CMK (cell line): ENCODE results near the gene LSG1.
"Not testable (repeated sequence)": the region's sequence is repeated elsewhere in the genome, so short reads cannot be mapped to it uniquely, and the experiment has no call there.

Experiments used
- DNase-seq: peaks from one replicate; pipeline ENCODE4 v3.0.0-alpha.2; 2010; ENCODE audit warnings: low read depth

Gene LSG1

DNA sequence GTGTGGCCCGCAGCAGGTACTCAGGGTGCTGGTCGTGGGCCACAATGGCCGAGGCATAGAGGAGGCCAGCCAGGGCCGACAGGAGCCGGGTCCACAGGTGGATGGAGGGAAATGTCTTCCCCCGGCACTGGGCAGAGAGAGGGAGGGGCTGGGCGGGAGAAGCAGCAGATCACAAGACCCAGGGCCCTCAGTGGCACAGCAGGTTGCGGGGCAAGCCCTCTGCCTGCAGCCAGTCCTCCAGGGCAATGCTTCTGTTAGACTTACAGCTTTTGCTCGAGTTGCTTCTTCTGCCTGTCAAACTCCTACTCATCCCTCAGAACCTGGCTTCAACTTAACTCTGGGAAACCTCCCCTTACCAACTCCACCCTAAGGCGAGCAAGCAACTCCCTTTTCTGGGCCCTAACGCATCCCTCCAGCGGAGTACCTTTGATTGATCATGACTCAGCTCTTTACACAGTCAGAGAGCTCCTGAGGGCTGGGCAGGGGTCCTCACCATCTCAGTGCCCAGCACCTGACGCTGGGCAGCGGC is 54.8 kb downstream of the LSG1 start:
- DNase-seq, result no peak

GRCh38 chr3:194615226-194615625 is 56.8 kb downstream of the LSG1 start:
- no peak for DNase-seq

- no peak for DNase-seq
Observed at GRCh38 chr3:194612221-194612620, 59.8 kb downstream of the LSG1 start.

DNA sequence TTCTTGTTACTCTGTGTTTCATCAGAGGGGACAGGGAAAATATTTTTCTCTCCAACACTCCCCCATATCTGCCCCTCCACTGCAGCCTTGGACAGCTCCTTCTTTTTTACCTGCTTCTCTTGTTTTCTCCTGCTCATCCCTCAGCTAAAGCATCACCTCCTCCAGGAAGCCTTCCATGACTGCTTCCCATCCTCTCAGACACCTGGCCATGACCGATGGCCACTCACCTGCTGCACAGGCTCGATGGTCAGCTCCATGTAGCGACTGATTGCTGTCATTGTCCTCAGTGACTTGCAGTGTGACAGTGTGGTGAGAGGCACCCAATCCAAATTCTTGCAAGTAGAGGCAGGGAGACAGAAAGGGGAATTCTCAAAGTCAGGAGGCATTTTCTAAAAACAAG is 61.3 kb downstream of the LSG1 start:
- no peak for DNase-seq

- DNase-seq, result no peak
Observed at GRCh38 chr3:194609601-194610000, 62.4 kb downstream of the LSG1 start.

GRCh38 chr3:194608981-194609380 is 63.0 kb downstream of the LSG1 start:
- no peak for DNase-seq

GRCh38 chr3:194607592-194608389 is 64.2 kb downstream of the LSG1 start:
- no peak for DNase-seq

DNA sequence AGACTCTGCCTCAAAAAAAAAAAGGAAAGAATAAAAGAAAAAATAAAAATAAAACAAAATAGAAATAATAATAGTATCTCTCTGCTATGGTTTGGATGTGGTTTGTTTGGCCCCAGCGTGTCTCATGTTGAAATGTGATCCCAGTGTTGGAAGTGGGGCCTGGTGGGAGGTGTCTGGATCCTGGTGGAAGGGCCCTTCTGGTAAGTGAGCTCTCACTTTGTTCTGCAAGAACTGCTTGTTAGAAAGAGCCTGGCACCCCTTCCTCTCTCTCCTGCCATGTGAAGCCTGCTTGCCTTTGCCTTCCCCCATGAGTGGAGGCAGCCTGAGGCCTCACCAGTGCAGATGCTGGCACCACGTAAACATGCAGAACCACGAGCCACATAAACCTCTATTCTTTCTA is 65.0 kb downstream of the LSG1 start:
- no peak for DNase-seq

DNA sequence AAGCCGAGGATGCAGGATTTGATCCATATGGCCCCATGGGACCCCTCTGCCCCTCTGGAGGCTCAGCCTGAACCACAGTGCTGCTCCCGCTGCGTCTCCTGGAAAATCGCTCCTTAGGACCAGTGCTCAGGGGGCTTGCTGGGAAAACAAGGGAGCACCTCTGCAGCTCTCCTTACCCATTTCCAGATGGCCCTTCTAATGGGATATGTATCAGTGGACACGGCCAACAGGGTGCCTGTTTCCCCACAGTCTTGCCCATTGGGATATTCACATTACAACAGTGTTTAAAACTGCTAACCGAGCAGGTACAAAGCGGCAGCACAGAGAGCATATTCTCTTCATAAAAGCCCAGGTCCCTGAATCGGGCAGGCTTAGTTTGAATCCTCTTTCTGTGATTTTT is 65.8 kb downstream of the LSG1 start:
- DNase-seq, result no peak

- not testable (repeated sequence) for DNase-seq
Observed at GRCh38 chr3:194605314-194605713, 66.7 kb downstream of the LSG1 start.

- no peak for DNase-seq
Observed at GRCh38 chr3:194604837-194605236, 67.2 kb downstream of the LSG1 start.

GRCh38 chr3:194604126-194604525 is 67.9 kb downstream of the LSG1 start:
- no peak for DNase-seq

DNA sequence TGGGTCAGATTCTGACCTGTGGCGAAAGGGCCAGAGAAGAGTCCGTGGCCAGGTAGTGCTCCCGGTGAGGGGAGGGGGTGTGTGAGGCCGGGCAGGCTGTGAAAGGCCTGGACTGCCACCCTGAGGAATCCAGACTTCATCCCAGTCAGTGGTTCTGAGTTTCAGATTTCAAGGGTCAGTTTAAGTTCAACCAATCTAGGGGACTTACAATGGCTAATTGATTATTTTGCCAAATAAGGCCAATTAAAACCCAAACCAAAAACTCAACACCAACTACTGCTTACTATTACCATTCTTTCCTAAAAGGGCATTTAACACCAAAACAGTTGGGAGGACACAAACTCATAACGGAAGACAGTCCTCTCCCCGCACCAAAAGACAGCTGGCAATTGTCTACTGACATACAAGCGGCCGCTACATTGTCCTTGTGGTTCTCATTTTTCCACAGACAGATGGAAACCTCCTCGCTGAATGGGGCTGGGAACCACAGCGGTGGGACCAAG is 69.3 kb downstream of the LSG1 start:
- DNase-seq, result no peak

DNA sequence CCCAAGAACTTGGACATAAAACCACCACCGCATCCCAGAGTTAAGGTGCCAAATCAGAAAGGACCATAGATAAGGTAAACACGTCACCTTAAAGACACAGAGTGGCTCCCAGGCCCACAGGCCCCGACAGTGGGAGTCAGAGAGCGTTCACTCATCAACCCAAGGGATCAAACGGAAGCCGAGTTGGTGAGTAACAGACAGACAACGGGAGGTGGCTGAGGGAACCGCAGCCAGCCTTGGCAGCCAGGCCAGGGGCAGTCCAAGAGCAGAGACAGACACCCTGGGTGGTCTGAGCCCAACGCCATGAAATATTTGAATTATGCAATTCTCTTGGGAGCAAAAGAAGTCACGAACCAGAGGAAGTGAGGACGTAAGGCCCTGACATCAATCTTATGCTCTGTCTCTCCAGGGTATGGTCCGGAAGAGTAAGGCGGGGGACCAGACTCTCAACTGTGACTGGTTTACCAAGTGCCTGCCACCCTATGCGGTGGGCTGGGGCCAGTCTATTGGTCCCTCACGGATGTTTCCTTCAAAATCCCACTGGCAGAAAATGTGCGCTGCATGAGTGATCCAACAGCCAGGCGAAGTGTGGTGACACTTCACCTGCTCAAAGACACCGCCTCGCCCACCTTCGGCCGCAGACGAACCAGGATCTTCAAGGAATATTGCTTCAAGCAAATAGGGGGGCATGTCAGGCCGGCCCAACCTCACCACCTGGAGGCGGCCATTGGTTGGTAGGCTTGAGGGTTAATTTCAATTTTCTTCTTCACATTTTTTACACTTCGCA is 73.0 kb downstream of the LSG1 start:
- DNase-seq, result no peak

DNA sequence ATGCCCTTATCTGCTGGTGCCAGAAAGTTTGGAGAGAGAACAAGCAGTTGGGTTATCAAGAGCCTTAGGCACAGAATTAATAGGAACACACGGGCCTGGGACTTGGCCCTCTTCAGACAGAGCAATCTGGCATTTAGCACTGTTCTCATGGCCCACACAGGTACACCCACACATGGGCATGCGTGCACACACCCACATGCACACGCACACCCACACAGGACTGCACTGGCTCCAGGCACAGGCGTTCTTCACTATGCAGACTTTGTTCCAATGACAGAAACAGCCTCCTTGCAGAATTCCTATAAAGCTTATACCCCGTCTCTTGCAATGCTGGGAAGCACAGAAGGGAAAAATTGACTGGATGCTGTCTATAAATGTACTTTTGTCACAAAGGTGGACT is 75.1 kb downstream of the LSG1 start:
- no peak for DNase-seq

DNA sequence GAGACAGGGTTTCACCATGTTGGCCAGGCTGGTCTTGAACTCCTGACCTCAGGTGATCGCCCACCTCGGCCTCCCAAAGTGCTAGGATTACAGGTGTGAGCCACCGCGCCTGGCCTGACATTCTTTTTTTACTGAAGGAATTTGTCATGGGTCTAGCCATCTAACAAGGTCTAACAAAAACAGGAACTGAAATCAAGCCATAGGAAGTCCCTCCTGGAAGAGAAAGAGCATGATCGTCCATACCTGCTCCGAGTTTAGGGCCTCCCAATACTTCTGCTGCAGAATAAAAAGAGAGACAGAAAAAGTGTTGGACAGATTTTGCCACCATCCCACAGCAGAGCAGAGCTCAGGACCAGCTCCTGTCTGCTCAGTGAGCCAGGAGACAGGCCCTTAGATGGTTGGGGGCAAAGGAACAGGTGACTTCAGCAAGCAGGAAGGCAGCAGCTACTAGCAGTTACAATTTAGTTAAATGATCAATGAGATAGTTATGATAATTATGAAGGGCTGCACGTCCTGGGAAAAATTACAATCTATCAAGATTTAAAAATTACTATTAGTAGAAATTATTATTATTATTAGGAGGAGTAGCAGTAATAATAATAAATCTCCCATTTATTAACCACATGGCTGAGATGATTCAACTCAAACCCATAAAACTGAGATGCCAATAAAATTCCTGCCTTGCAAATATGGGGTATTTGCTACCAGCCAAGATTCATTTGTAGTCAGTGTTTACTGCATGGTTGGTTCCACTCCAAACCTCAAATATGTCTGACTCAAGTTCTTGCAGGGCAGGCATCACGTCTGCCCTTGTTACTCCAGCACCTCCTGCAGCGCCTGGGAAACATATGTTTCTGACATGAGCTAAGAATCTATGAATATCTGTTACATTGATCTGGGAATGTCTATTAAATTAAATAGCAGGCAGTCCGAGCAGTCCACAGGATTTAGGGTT is 78.9 kb downstream of the LSG1 start:
- DNase-seq, result no peak
